ENCODE results near the gene GPR34. TPM values are rescaled to one million over a fixed set of nuclear protein-coding genes. Genes with fewer than 3 reads are reported as not detected.

The GPR34 gene
- total and polyA plus RNA-seq, 4 donors, result 1.7 to 9.0 (median 4.3) TPM

DNA sequence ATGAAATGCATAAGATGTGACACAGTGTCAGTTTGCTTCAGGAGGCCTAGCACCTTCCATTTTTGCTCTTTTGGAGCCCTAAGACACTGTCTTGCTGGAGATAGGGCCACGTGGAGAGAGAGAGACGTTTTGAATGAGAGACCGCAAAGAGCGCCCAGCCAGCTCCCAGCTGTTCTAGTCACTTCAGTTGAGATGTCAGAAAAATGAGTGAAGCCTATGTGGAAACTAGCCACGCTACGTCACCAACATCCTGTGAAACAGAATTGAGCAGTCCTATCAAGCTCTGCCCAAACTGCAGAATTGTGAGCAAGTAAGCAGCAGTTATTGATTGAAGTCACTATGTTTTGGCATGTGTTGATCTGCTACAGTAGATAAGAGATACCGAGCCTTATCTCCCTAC lies 48.3 kb downstream of the GPR34 start:
- no peaks in the 10 kb centered on the region for H3K27me3 ChIP-seq (ENCODE audit: control insufficient read depth in 4 of 4, insufficient read depth in 4 of 4, low read length in 3 of 4)
- H3K4me1 ChIP-seq (ENCODE audit: control insufficient read depth in 4 of 4, insufficient read depth in 4 of 4, low read length in 3 of 4), result no peaks in the 10 kb centered on the region
- DNase-seq (ENCODE audit: low spot score), result no peak
- H3K4me3 ChIP-seq (ENCODE audit: low read depth in 1 of 3, low read length in 3 of 3), result no peak overlapping the region
- WGBS, result 83% methylated on average over 7 of the region's 7 CpGs
- H3K36me3 ChIP-seq (ENCODE audit: control insufficient read depth in 4 of 4, insufficient read depth in 3 of 4, low read depth in 1 of 4, low read length in 3 of 4), result no peaks in the 10 kb centered on the region
- no peak overlapping the region for H3K27ac ChIP-seq (ENCODE audit: low read depth in 1 of 2, low read length in 2 of 2)
- no peaks in the 10 kb centered on the region for H3K9me3 ChIP-seq (ENCODE audit: control insufficient read depth in 4 of 4, low read length in 3 of 4)
- no peak overlapping the region for H3K9ac ChIP-seq (ENCODE audit: low read depth in 1 of 2, low read length in 2 of 2)
- no peak for TF ChIP-seq ZBTB33 (IDR thresholded peaks at IDR 0.05)

GRCh38 chrX:41739871-41740270 lies 51.1 kb downstream of the GPR34 start:
- WGBS, result 98% methylated on average over 1 of the region's 1 CpG
- Histone ChIP-seq H3K27ac (ENCODE audit: low read depth in 1 of 2, low read length in 2 of 2) (no peak overlapping the region), H3K4me1 (ENCODE audit: control insufficient read depth in 4 of 4, insufficient read depth in 4 of 4, low read length in 3 of 4) (no peaks in the 10 kb centered on the region), H3K4me3 (ENCODE audit: low read depth in 1 of 3, low read length in 3 of 3) (no peak overlapping the region), H3K27me3 (ENCODE audit: control insufficient read depth in 4 of 4, insufficient read depth in 4 of 4, low read length in 3 of 4) (no peaks in the 10 kb centered on the region), H3K9ac (ENCODE audit: low read depth in 1 of 2, low read length in 2 of 2) (no peak overlapping the region), H3K9me3 (ENCODE audit: control insufficient read depth in 4 of 4, low read length in 3 of 4) (no peaks in the 10 kb centered on the region), H3K36me3 (ENCODE audit: control insufficient read depth in 4 of 4, insufficient read depth in 3 of 4, low read depth in 1 of 4, low read length in 3 of 4) (peaks cover 0 to 1% (median 0%) of the 10 kb centered on the region in 4 donors)
- TF ChIP-seq FOXA2 (IDR thresholded peaks at IDR 0.05) (no peak), FOXA1 (IDR thresholded peaks at IDR 0.05) (no peak), EGR1 (IDR thresholded peaks at IDR 0.05; ENCODE audit: low read depth in 2 of 2) (no peak), ZBTB33 (IDR thresholded peaks at IDR 0.05) (no peak), CTCF (IDR thresholded peaks at IDR 0.05; ENCODE audit: low read depth, low read length, missing input control) (no peak), TAF1 (conservative IDR thresholded peaks at IDR 0.05) (no peak), SP1 (IDR thresholded peaks at IDR 0.05) (no peak), NR2F2 (IDR thresholded peaks at IDR 0.05) (no peak), JUND (IDR thresholded peaks at IDR 0.05) (no peak), RXRA (IDR thresholded peaks at IDR 0.05) (no peak), RAD21 (IDR thresholded peaks at IDR 0.05) (no peak), HNF4G (IDR thresholded peaks at IDR 0.05) (no peak), GABPA (IDR thresholded peaks at IDR 0.05 in 1 of 2, conservative IDR thresholded peaks at IDR 0.05 in 1 of 2) (no peak), YY1 (IDR thresholded peaks at IDR 0.05) (no peak), HNF4A (conservative IDR thresholded peaks at IDR 0.05) (no peak)
- TF ChIP-seq, protein P1, sequence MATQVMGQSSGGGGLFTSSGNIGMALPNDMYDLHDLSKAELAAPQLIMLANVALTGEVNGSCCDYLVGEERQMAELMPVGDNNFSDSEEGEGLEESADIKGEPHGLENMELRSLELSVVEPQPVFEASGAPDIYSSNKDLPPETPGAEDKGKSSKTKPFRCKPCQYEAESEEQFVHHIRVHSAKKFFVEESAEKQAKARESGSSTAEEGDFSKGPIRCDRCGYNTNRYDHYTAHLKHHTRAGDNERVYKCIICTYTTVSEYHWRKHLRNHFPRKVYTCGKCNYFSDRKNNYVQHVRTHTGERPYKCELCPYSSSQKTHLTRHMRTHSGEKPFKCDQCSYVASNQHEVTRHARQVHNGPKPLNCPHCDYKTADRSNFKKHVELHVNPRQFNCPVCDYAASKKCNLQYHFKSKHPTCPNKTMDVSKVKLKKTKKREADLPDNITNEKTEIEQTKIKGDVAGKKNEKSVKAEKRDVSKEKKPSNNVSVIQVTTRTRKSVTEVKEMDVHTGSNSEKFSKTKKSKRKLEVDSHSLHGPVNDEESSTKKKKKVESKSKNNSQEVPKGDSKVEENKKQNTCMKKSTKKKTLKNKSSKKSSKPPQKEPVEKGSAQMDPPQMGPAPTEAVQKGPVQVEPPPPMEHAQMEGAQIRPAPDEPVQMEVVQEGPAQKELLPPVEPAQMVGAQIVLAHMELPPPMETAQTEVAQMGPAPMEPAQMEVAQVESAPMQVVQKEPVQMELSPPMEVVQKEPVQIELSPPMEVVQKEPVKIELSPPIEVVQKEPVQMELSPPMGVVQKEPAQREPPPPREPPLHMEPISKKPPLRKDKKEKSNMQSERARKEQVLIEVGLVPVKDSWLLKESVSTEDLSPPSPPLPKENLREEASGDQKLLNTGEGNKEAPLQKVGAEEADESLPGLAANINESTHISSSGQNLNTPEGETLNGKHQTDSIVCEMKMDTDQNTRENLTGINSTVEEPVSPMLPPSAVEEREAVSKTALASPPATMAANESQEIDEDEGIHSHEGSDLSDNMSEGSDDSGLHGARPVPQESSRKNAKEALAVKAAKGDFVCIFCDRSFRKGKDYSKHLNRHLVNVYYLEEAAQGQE (IDR thresholded peaks at IDR 0.05), result no peak
- TF ChIP-seq, protein P2, sequence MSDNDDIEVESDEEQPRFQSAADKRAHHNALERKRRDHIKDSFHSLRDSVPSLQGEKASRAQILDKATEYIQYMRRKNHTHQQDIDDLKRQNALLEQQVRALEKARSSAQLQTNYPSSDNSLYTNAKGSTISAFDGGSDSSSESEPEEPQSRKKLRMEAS (IDR thresholded peaks at IDR 0.05), result no peak
- TF ChIP-seq, protein P3, sequence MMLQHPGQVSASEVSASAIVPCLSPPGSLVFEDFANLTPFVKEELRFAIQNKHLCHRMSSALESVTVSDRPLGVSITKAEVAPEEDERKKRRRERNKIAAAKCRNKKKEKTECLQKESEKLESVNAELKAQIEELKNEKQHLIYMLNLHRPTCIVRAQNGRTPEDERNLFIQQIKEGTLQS (IDR thresholded peaks at IDR 0.05), result no peak
- no peak for DNase-seq (ENCODE audit: low spot score)

Data from liver (tissue), 9 donors.